H1 (cell line): ENCODE results near the gene MIER2. TPM values are rescaled to one million over a fixed set of nuclear protein-coding genes. Genes with fewer than 3 reads are reported as not detected.

Experiments
- BACH1 ChIP-seq: IDR thresholded peaks from 2 replicates; pipeline ENCODE4 v1.6.1; 2012; ENCODE audit warnings: low read length, improper control_type of control experiment
- CBX8 ChIP-seq: fragments of 300-800, 300-1000 bp; sonication (generic); IDR thresholded peaks from 2 replicates; pipeline ENCODE4 v1.7.1; 2016; ENCODE audit warnings: low read depth, low read length, borderline replicate concordance
- EP300 ChIP-seq, 2 experiments: IDR thresholded peaks; 1 replicate in 1 of 2; 2 replicates in 1 of 2; pipeline ENCODE4 v1.6.1; 2011 to 2012; ENCODE audit warnings: low read depth in 2 of 2, low read length in 2 of 2, mild to moderate bottlenecking in 2 of 2, borderline replicate concordance in 1 of 2, inconsistent platforms in 1 of 2, moderate library complexity in 1 of 2
- EZH2 ChIP-seq: fragments of 200-600 bp; sonication (generic); IDR thresholded peaks from 2 replicates; pipeline ENCODE4 v1.7.1; 2012; ENCODE audit warnings: low read depth, mild to moderate bottlenecking, moderate library complexity, low read length, inconsistent platforms; ENCODE audit not compliant: severe bottlenecking
- GABPA ChIP-seq: IDR thresholded peaks from 2 replicates; pipeline ENCODE4 v1.6.1; 2011; ENCODE audit warnings: mild to moderate bottlenecking, low read length, moderate library complexity, borderline replicate concordance; ENCODE audit not compliant: insufficient read depth
- MAFK ChIP-seq: IDR thresholded peaks from 2 replicates; pipeline ENCODE4 v1.6.1; 2012; ENCODE audit warnings: low read depth, mild to moderate bottlenecking, improper control_type of control experiment, low read length
- NANOG ChIP-seq: IDR thresholded peaks from 2 replicates; pipeline ENCODE4 v1.6.1; 2011; ENCODE audit warnings: low read length, low read depth, mild to moderate bottlenecking, inconsistent platforms; ENCODE audit not compliant: insufficient read depth, poor library complexity, severe bottlenecking
- RNF2 ChIP-seq: fragments of 200-900, 300-1000 bp; sonication (generic); IDR thresholded peaks from 2 replicates; pipeline ENCODE4 v1.7.1; 2016; ENCODE audit warnings: borderline replicate concordance, low read depth, mild to moderate bottlenecking, antibody characterized with exemption, low read length; ENCODE audit not compliant: poor library complexity, severe bottlenecking; ENCODE audit errors: missing control alignments
- YY1 ChIP-seq: IDR thresholded peaks from 2 replicates; pipeline ENCODE4 v1.6.1; 2011; ENCODE audit warnings: low read depth, mild to moderate bottlenecking, low read length
- polyA plus RNA-seq, 7 experiments: library from polyadenylated mRNA; depleted of rRNA in 3 of 7; stranded (reverse) in 5 of 7; unstranded in 2 of 7; fragments of >200 nt in 5 of 7; fragments of 200-250 nt in 2 of 7; gene quantifications; 1 replicate in 5 of 7; 2 replicates in 1 of 7; 4 replicates in 1 of 7; pipeline versions ENCODE4 v1.2.1 to v1.2.3, GENCODE V29; 2011 to 2013; ENCODE audit warnings: missing spikeins in 2 of 7, mixed read lengths in 2 of 7
- total RNA-seq: library from RNA; stranded (reverse); fragmentation: NEBNext Ultra II Directional; extraction: Animal tissue kit (Norgen Biotek cat#: 25700); gene quantifications from 2 replicates; pipeline ENCODE4 v1.2.1, GENCODE V29; 2021
- TF ChIP-seq, protein P1 (sequence below): fragments of 300-600 bp; sonication (generic); IDR thresholded peaks from 2 replicates; pipeline ENCODE4 v1.7.1; 2012; ENCODE audit warnings: low read length, moderate library complexity, mild to moderate bottlenecking, inconsistent platforms; ENCODE audit not compliant: insufficient replicate concordance

Gene MIER2
- total and polyA plus RNA-seq, 2 of the 8 experiments (the other 6 are each of a cell fraction or from before 2014, with no cell fraction given): 30.3 to 48.3 TPM

DNA sequence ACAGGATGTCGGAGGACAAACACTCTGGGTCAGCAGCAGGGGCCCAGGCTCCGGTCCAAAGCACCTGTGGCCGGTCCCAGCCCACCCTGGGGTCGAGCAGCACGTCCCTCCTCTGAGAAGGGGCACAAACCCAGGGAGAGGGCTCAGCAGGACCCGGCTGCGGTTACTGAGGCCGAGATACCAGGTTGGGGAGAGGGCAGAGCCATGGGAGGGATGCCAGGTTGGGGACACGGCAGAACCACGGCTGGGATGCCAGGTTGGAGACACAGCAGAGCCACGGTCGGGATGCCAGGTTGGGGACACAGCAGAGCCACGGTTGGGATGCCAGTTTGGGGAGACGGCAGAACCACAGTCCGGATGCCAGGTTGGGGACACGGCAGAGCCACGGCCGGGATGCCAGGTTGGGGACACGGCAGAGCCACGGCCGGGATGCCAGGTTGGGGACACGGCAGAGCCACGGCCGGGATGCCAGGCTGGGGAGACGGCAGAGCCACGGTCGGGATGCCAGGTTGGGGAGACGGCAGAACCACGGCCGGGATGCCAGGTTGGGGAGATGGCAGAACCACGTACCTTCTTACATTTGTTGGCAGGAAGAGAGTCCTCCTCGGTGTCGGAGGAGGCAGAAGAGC, 18.5 kb downstream of the MIER2 start (continued):
- TF ChIP-seq, protein P1, sequence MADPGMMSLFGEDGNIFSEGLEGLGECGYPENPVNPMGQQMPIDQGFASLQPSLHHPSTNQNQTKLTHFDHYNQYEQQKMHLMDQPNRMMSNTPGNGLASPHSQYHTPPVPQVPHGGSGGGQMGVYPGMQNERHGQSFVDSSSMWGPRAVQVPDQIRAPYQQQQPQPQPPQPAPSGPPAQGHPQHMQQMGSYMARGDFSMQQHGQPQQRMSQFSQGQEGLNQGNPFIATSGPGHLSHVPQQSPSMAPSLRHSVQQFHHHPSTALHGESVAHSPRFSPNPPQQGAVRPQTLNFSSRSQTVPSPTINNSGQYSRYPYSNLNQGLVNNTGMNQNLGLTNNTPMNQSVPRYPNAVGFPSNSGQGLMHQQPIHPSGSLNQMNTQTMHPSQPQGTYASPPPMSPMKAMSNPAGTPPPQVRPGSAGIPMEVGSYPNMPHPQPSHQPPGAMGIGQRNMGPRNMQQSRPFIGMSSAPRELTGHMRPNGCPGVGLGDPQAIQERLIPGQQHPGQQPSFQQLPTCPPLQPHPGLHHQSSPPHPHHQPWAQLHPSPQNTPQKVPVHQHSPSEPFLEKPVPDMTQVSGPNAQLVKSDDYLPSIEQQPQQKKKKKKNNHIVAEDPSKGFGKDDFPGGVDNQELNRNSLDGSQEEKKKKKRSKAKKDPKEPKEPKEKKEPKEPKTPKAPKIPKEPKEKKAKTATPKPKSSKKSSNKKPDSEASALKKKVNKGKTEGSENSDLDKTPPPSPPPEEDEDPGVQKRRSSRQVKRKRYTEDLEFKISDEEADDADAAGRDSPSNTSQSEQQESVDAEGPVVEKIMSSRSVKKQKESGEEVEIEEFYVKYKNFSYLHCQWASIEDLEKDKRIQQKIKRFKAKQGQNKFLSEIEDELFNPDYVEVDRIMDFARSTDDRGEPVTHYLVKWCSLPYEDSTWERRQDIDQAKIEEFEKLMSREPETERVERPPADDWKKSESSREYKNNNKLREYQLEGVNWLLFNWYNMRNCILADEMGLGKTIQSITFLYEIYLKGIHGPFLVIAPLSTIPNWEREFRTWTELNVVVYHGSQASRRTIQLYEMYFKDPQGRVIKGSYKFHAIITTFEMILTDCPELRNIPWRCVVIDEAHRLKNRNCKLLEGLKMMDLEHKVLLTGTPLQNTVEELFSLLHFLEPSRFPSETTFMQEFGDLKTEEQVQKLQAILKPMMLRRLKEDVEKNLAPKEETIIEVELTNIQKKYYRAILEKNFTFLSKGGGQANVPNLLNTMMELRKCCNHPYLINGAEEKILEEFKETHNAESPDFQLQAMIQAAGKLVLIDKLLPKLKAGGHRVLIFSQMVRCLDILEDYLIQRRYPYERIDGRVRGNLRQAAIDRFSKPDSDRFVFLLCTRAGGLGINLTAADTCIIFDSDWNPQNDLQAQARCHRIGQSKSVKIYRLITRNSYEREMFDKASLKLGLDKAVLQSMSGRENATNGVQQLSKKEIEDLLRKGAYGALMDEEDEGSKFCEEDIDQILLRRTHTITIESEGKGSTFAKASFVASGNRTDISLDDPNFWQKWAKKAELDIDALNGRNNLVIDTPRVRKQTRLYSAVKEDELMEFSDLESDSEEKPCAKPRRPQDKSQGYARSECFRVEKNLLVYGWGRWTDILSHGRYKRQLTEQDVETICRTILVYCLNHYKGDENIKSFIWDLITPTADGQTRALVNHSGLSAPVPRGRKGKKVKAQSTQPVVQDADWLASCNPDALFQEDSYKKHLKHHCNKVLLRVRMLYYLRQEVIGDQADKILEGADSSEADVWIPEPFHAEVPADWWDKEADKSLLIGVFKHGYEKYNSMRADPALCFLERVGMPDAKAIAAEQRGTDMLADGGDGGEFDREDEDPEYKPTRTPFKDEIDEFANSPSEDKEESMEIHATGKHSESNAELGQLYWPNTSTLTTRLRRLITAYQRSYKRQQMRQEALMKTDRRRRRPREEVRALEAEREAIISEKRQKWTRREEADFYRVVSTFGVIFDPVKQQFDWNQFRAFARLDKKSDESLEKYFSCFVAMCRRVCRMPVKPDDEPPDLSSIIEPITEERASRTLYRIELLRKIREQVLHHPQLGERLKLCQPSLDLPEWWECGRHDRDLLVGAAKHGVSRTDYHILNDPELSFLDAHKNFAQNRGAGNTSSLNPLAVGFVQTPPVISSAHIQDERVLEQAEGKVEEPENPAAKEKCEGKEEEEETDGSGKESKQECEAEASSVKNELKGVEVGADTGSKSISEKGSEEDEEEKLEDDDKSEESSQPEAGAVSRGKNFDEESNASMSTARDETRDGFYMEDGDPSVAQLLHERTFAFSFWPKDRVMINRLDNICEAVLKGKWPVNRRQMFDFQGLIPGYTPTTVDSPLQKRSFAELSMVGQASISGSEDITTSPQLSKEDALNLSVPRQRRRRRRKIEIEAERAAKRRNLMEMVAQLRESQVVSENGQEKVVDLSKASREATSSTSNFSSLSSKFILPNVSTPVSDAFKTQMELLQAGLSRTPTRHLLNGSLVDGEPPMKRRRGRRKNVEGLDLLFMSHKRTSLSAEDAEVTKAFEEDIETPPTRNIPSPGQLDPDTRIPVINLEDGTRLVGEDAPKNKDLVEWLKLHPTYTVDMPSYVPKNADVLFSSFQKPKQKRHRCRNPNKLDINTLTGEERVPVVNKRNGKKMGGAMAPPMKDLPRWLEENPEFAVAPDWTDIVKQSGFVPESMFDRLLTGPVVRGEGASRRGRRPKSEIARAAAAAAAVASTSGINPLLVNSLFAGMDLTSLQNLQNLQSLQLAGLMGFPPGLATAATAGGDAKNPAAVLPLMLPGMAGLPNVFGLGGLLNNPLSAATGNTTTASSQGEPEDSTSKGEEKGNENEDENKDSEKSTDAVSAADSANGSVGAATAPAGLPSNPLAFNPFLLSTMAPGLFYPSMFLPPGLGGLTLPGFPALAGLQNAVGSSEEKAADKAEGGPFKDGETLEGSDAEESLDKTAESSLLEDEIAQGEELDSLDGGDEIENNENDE: no peak
- TF ChIP-seq CBX8 (no peak), RNF2 (no peak), YY1 (no peak), NANOG (no peak), GABPA (no peak), MAFK (no peak), EP300 (IDR thresholded peaks at IDR 0.05; ENCODE audit: borderline replicate concordance in 1 of 2, low read depth in 2 of 2, low read length in 2 of 2) (no peak), EZH2 (no peak), BACH1 (no peak)
